ENCODE results near the gene DDX51. TPM values are rescaled to one million over a fixed set of nuclear protein-coding genes. Genes with fewer than 3 reads are reported as not detected.
A peak's percentile ranks its signal among the peaks of the same experiment; 100 is the strongest.

DDX51 gene
- total RNA-seq, 1 experiment from 2014 or later: 29.3 TPM

DNA sequence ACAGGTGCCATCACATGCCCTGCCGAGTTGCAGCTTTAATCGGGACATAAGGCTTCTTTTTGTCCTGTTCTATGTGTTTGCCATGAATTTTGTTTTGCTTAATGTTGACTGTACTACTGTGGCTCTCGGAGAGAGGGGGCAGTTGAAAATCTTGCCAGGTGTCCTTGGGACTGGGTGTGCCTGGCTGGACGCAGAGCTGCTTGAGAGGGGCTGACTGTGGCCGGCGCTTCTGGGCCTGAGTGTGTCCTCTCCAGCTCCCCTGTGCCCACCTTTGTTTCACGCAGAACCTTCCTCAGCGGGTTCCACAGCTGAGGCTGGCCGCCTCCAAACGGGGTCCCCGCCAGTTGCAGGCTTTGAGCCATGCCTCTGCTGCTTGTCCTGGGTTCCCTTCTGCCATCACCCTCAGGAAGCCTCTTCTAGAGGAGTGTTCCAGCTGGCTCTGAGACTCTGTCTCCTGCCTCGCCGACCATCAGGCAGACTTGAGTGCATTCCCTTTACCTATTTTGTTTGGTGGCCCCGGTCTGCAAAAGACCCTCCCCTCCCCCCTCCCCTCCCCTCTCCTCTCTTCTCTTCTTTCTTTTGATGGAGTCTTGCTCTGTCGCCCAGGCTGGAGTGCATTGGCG is 49.7 kb downstream of the DDX51 start:
- in situ Hi-C loops (cut with HindIII; ENCODE audit: low pct_unique_long_range_greater_than_20kb, low sequenced_read_pairs): no loop called here
- H3K9me3 ChIP-seq (ENCODE audit: control insufficient read depth, insufficient read depth, low read depth, low read length): no peaks in the 10 kb centered on the region
- ChIA-PET CTCF (no interaction called here), POLR2A (no interaction called here)
- H3K36me3 ChIP-seq (ENCODE audit: control insufficient read depth, insufficient read depth, low read length): no peaks in the 10 kb centered on the region
- H3K27me3 ChIP-seq (ENCODE audit: control insufficient read depth, insufficient read depth, low read length): no peaks in the 10 kb centered on the region
- H3K4me3 ChIP-seq (ENCODE audit: low read depth in 2 of 2, low read length in 2 of 2): no peak overlapping the region
- H3K4me1 ChIP-seq (ENCODE audit: control insufficient read depth, insufficient read depth, low read length): no peaks in the 10 kb centered on the region
- TF ChIP-seq SIN3A (IDR thresholded peaks at IDR 0.05; ENCODE audit: borderline replicate concordance, insufficient read depth, low read depth, low read length) (no peak), POLR2AphosphoS5 (IDR thresholded peaks at IDR 0.05; ENCODE audit: low read depth, low read length) (no peak), TCF7L2 (IDR thresholded peaks at IDR 0.05; ENCODE audit: low read depth, low read length) (no peak)
- TF ChIP-seq, protein P1, sequence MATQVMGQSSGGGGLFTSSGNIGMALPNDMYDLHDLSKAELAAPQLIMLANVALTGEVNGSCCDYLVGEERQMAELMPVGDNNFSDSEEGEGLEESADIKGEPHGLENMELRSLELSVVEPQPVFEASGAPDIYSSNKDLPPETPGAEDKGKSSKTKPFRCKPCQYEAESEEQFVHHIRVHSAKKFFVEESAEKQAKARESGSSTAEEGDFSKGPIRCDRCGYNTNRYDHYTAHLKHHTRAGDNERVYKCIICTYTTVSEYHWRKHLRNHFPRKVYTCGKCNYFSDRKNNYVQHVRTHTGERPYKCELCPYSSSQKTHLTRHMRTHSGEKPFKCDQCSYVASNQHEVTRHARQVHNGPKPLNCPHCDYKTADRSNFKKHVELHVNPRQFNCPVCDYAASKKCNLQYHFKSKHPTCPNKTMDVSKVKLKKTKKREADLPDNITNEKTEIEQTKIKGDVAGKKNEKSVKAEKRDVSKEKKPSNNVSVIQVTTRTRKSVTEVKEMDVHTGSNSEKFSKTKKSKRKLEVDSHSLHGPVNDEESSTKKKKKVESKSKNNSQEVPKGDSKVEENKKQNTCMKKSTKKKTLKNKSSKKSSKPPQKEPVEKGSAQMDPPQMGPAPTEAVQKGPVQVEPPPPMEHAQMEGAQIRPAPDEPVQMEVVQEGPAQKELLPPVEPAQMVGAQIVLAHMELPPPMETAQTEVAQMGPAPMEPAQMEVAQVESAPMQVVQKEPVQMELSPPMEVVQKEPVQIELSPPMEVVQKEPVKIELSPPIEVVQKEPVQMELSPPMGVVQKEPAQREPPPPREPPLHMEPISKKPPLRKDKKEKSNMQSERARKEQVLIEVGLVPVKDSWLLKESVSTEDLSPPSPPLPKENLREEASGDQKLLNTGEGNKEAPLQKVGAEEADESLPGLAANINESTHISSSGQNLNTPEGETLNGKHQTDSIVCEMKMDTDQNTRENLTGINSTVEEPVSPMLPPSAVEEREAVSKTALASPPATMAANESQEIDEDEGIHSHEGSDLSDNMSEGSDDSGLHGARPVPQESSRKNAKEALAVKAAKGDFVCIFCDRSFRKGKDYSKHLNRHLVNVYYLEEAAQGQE (IDR thresholded peaks at IDR 0.05; ENCODE audit: insufficient read depth in 1 of 2, low read depth in 2 of 2, low read length in 1 of 2): no peak
- TF ChIP-seq, protein P2, sequence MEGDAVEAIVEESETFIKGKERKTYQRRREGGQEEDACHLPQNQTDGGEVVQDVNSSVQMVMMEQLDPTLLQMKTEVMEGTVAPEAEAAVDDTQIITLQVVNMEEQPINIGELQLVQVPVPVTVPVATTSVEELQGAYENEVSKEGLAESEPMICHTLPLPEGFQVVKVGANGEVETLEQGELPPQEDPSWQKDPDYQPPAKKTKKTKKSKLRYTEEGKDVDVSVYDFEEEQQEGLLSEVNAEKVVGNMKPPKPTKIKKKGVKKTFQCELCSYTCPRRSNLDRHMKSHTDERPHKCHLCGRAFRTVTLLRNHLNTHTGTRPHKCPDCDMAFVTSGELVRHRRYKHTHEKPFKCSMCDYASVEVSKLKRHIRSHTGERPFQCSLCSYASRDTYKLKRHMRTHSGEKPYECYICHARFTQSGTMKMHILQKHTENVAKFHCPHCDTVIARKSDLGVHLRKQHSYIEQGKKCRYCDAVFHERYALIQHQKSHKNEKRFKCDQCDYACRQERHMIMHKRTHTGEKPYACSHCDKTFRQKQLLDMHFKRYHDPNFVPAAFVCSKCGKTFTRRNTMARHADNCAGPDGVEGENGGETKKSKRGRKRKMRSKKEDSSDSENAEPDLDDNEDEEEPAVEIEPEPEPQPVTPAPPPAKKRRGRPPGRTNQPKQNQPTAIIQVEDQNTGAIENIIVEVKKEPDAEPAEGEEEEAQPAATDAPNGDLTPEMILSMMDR (IDR thresholded peaks at IDR 0.05): no peak
- intact Hi-C loops (cut with micrococcal nuclease; ENCODE audit: unreplicated experiment): no loop called here
- no peak for DNase-seq (ENCODE audit: low read depth, low spot score)
- no TSS peak for BruUV-seq (replicated peaks)
- no peak overlapping the region for H3K27ac ChIP-seq (ENCODE audit: low read length)
- ATAC-seq: peak; percentile 70

DNA sequence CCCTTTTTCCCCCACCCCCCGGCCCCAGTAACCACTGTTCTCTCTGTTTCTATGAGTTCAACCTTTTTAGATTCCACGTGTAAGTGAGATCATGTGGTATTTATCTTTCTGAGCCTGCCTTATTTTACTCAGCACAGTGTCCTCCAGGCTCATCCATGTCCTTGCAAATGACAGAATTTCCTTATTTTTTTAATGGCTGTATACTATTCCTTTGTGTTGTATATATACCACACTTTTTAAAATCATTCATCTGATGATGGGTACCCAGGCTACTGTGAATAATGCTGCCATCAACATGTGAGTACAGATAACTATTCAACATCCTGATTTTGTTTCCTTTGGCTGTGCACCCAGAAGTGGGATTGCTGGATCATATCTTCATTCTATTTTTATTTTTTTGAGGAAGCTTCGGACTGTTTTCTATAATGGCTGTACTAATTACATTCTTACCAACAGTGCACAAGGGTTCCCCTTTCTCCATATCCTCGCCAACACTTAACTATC is 54.7 kb downstream of the DDX51 start:
- H3K9me3 ChIP-seq (ENCODE audit: control insufficient read depth, insufficient read depth, low read depth, low read length): no peaks in the 10 kb centered on the region
- H3K36me3 ChIP-seq (ENCODE audit: control insufficient read depth, insufficient read depth, low read length): peaks cover 3% of the 10 kb centered on the region; the same call in 1 of the 2 replicates
- ATAC-seq (no peak), DNase-seq (ENCODE audit: low read depth, low spot score) (no peak)
- BruUV-seq (replicated peaks): no TSS peak
- no peak overlapping the region for H3K27ac ChIP-seq (ENCODE audit: low read length)
- in situ Hi-C loops (cut with HindIII; ENCODE audit: low pct_unique_long_range_greater_than_20kb, low sequenced_read_pairs): no loop called here
- H3K4me3 ChIP-seq (ENCODE audit: low read depth in 2 of 2, low read length in 2 of 2): no peak overlapping the region
- ChIA-PET POLR2A (no interaction called here), CTCF (no interaction called here)
- peaks cover 9% of the 10 kb centered on the region for H3K4me1 ChIP-seq (ENCODE audit: control insufficient read depth, insufficient read depth, low read length)
- TF ChIP-seq, protein P1 (IDR thresholded peaks at IDR 0.05; ENCODE audit: insufficient read depth in 1 of 2, low read depth in 2 of 2, low read length in 1 of 2): no peak
- H3K27me3 ChIP-seq (ENCODE audit: control insufficient read depth, insufficient read depth, low read length): no peaks in the 10 kb centered on the region
- intact Hi-C loops (cut with micrococcal nuclease; ENCODE audit: unreplicated experiment): no loop called here

Other genes starting within 250 kb of the DDX51 start
- 72.1 TPM for gene ULK1, start 249.7 kb downstream of the DDX51 start, total RNA-seq (2021; ENCODE audit: unreplicated experiment)
- gene PUS1, start 215.0 kb downstream of the DDX51 start, total RNA-seq (2021; ENCODE audit: unreplicated experiment): 108 TPM
- gene EP400, start 194.4 kb downstream of the DDX51 start, total RNA-seq (2021; ENCODE audit: unreplicated experiment): 59.4 TPM
- 29.8 TPM for gene NOC4L, start 138 bp upstream of the DDX51 start, total RNA-seq (2021; ENCODE audit: unreplicated experiment)
- gene GALNT9, start 185.3 kb upstream of the DDX51 start, total RNA-seq (2021; ENCODE audit: unreplicated experiment): 0.33 TPM

Data from Panc1 (cell line).